Activated CD4-positive, CD25-positive, alpha-beta regulatory T cell treated with anti-CD3 and anti-CD28 coated beads, Interleukin-2, amount 50 U/mL, for 72 hours (primary cell): ENCODE data around the gene CYP27B1.

Source experiments
- DNase-seq: peaks from one replicate; pipeline ENCODE4 v3.0.0; 2021

CYP27B1 gene

GRCh38 chr12:57765003-57765697 is 1.7 kb downstream of the CYP27B1 start:
- peak; percentile 67 for DNase-seq

- no peak for DNase-seq
These were observed 2.2 kb downstream of the CYP27B1 start for GRCh38 chr12:57764662-57765002.

DNA sequence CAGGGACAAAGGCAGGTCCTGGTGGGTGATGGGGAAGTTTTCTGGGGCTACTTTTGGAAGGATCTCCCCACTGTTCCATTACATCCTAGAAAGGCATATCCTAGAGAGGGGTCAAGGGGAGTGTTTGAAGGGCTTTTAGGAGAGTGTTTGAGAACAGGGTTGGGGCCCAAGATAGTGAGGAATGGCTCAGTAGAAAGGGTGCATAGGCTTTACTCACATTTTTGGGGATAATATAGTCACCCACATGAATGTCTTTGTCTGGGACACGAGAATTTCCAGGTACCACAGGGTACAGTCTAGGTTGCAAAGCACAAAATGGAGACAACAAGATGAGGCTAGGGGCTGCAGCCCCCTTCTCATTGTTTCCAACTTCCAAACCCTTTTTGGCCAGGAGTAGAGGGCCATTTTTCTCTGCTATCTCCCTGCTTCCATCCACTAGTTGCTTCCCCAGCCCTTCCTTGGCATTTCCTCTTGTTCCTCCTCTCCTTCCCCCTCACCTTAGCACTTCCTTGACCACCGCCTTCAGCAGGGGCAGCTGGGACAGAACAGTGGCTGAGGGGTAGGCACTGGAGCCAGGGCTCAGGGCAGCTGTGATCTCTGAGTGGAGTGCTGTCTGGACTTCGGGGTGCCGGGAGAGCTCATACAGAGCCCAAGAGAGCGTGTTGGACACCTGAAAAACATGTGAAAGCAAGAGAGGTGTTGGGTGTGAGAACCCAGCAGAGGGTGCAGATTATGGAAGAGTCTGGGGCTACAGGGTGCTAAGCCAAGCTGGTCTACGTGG is 2.8 kb downstream of the CYP27B1 start:
- no peak for DNase-seq

- DNase-seq, result no peak
These were observed 4.4 kb downstream of the CYP27B1 start for GRCh38 chr12:57762463-57762862.

GRCh38 chr12:57761391-57761998 is 5.4 kb downstream of the CYP27B1 start:
- DNase-seq, result no peak

GRCh38 chr12:57760347-57760982 is 6.4 kb downstream of the CYP27B1 start:
- no peak for DNase-seq

- DNase-seq, result no peak
These were observed 7.4 kb downstream of the CYP27B1 start for GRCh38 chr12:57759360-57759980.

GRCh38 chr12:57758552-57759359 is 8.1 kb downstream of the CYP27B1 start:
- no peak for DNase-seq

- DNase-seq, result no peak
These were observed 9.1 kb downstream of the CYP27B1 start for GRCh38 chr12:57757771-57758170.

GRCh38 chr12:57756406-57757341 is 10.2 kb downstream of the CYP27B1 start:
- peak; percentile 71 for DNase-seq

- DNase-seq, result no peak
These were observed 11.2 kb downstream of the CYP27B1 start for GRCh38 chr12:57755454-57756372.

- DNase-seq, result no peak
These were observed 11.8 kb downstream of the CYP27B1 start for GRCh38 chr12:57755194-57755453.

GRCh38 chr12:57754411-57755193 is 12.3 kb downstream of the CYP27B1 start, which contains the start of gene MARCHF9:
Gene MARCHF9 (plus strand): TSS chr12:57755103. CDS start chr12:57755529, 426 bp downstream.
- DNase-seq, result peak; percentile 77

DNA sequence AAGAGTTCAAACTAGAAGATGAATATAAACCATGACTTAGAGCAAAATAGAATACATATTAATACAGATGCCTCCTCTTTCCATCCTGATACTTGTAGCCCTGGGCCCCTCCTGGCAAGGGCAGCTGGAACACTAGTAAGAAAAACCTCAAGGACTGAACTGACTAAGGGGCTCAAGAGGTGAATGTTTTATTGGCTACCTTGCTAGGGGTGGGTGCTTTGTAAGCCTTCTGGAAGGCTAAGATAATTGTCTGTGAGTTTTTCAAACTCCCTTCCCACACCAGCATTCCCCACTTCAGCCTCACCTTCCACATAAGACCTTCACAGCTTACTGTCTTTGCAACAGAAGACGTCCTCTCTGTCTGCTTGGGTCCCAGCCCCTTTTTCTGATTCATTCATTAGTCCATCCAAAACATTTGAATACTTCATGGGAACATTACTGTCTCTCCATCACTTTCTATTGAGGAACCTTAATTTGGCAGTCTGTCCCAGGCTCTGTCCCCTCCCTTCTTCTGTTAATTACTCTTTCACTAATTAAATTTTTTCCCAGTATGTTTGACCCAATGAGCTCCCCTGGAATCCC is 13.0 kb downstream of the CYP27B1 start:
- DNase-seq, result no peak

DNA sequence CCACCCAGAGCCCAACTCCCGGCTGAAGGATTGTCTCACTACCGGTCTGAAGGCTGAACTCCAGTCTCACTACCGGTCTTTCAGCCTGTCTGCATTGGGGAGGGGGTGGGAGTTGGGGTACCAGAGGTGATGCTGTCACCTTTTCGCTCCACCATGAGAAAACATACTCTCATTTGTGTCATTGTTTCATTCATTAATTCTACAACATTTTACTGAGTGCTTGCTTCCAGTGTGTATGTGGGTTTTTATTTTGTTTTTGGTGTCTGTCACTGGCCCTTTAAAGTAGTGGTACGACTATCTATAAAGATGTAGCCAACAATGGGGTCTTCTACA is 14.2 kb downstream of the CYP27B1 start:
- no peak for DNase-seq

- peak; percentile 96 for DNase-seq
These were observed 14.8 kb downstream of the CYP27B1 start, which contains the start of gene CDK4 for GRCh38 chr12:57751788-57752667. Gene CDK4 (minus strand): TSS chr12:57752310. CDS start chr12:57751717, 593 bp downstream.

GRCh38 chr12:57751432-57751787 is 15.5 kb downstream of the CYP27B1 start:
- no peak for DNase-seq
